Spleen (tissue), 11 donors: ENCODE data around the gene LCE1E. TPM values are rescaled to one million over a fixed set of nuclear protein-coding genes. Genes with fewer than 3 reads are reported as not detected.

ENCODE experiments used
- DNase-seq: peaks from one replicate; pipeline ENCODE4 v3.0.0-alpha.2; 2020
- H3K27ac ChIP-seq, 8 donors: fragments of 200-600 bp; sonication (generic) in 7 of 8; 1 replicate in 4 of 8; 2 replicates in 4 of 8; pipeline versions ENCODE4 v1.5.0 to v1.8.0; 2016 to 2021; ENCODE audit warnings: inconsistent platforms in 4 of 8, mild to moderate bottlenecking in 4 of 8, moderate library complexity in 1 of 8
- H3K27me3 ChIP-seq, 7 donors: fragments of 200-600 bp; sonication (generic) in 6 of 7; replicated peaks in 1 of 7; 1 replicate in 4 of 7; 2 replicates in 3 of 7; pipeline versions ENCODE4 v1.5.0 to v1.8.0; 2016 to 2021; ENCODE audit warnings: inconsistent platforms in 3 of 7, mild to moderate bottlenecking in 1 of 7
- H3K36me3 ChIP-seq, 6 donors: fragments of 200-600 bp; sonication (generic) in 5 of 6; 1 replicate in 4 of 6; 2 replicates in 2 of 6; pipeline versions ENCODE4 v1.5.0 to v1.8.0; 2016 to 2021; ENCODE audit warnings: inconsistent platforms in 2 of 6
- H3K4me1 ChIP-seq, 6 donors: fragments of 200-600 bp; sonication (generic) in 5 of 6; 1 replicate in 3 of 6; 2 replicates in 3 of 6; pipeline versions ENCODE4 v1.5.0 to v1.8.0; 2016 to 2021; ENCODE audit warnings: inconsistent platforms in 3 of 6
- H3K4me3 ChIP-seq, 8 donors: fragments of 200-600 bp; sonication (generic) in 7 of 8; 1 replicate in 4 of 8; 2 replicates in 4 of 8; pipeline versions ENCODE4 v1.5.0 to v1.8.0; 2016 to 2021; ENCODE audit warnings: inconsistent platforms in 4 of 8, mild to moderate bottlenecking in 4 of 8, moderate library complexity in 2 of 8
- H3K9me3 ChIP-seq, 8 donors: fragments of 200-600 bp; sonication (generic) in 7 of 8; 1 replicate in 4 of 8; 2 replicates in 4 of 8; pipeline versions ENCODE4 v1.5.0 to v1.8.0; 2016 to 2021; ENCODE audit warnings: inconsistent platforms in 4 of 8
- CTCF ChIP-seq, 11 experiments: fragments of 200-600 bp in 7 of 11; fragments of 450-650 bp in 4 of 11; sonication (generic) in 4 of 11; IDR thresholded peaks in 8 of 11; conservative IDR thresholded peaks in 3 of 11; 1 replicate in 7 of 11; 2 replicates in 4 of 11; pipeline versions ENCODE4 v1.4.0 to v1.8.0; 2016 to 2021; ENCODE audit warnings: antibody characterized with exemption in 11 of 11, inconsistent platforms in 4 of 11, mild to moderate bottlenecking in 1 of 11
- POLR2A ChIP-seq, 3 donors: fragments of 450-650 bp; IDR thresholded peaks; one replicate each; pipeline ENCODE4 v1.5.1; 2017; ENCODE audit warnings: antibody characterized with exemption in 3 of 3, mild to moderate bottlenecking in 1 of 3
- POLR2AphosphoS5 ChIP-seq, 3 donors: sonication (generic); formaldehyde crosslinking; IDR thresholded peaks; one replicate each; pipeline ENCODE4 v1.5.1; 2017; ENCODE audit warnings: antibody characterized with exemption in 3 of 3
- WGBS, 5 donors: extraction: QIAGEN DNeasy Blood & Tissue Kit in 3 of 5; methylation state at CpG; one replicate each; pipeline versions ENCODE4 v1.1.5 to v1.1.7; 2013 to 2018; 5-methylcytosine and 5-hydroxymethylcytosine counted together
- intact Hi-C: fragments of 100-400 bp; cut with DNase I; formaldehyde crosslinking; loops from one replicate; pipeline ENCODE4 v1.15.0; 2023; ENCODE audit warnings: low total_unique reads
- polyA plus RNA-seq, 3 donors: library from polyadenylated mRNA; stranded (reverse); fragments of 200-250 nt; gene quantifications; one replicate each; pipeline ENCODE4 v1.2.1, GENCODE V29; 2013
- total RNA-seq, 7 donors: library from RNA; depleted of rRNA in 3 of 7; stranded (reverse); fragments of >200 nt in 3 of 7; fragmentation: NEBNext Ultra II Directional in 4 of 7; extraction: Animal tissue kit (Norgen Biotek cat#: 25700) in 4 of 7; gene quantifications; one replicate each; pipeline versions ENCODE4 v1.1.0 to v1.2.1, GENCODE V29; 2016 to 2021
- donor health status: healthy with polysubstance abuse.
- donor health status: DM: no; HTN: no; CAD: no; lungs with moderate emphysema.
- donor health status: DM: no; HTN: no; CAD: no.
- donor health status: Bipolar disorder and iron deficiency.
- donor health status: healthy.
- donor health status: DM: no; HTN: no; CAD: no.
- donor health status: DM: yes; HTN: yes; CAD: no.

The LCE1E gene
- total and polyA plus RNA-seq, 10 donors = not detected

- Histone ChIP-seq H3K27ac (no peak overlapping the region), H3K4me1 (no peaks in the 10 kb centered on the region), H3K27me3 (peaks cover 0 to 5% (median 0%) of the 10 kb centered on the region in 7 donors), H3K4me3 (no peak overlapping the region), H3K9me3 (peaks cover 0 to 3% (median 0%) of the 10 kb centered on the region in 8 donors), H3K36me3 (no peaks in the 10 kb centered on the region)
- intact Hi-C loops = no loop called here
- 82 to 89% (median 84%) methylated on average over 6 of the region's 6 CpGs for WGBS, 5 donors
- TF ChIP-seq POLR2A (IDR thresholded peaks at IDR 0.05) = no peak
- no peak for TF ChIP-seq POLR2AphosphoS5 (IDR thresholded peaks at IDR 0.05)
- TF ChIP-seq CTCF (IDR thresholded peaks at IDR 0.05 in 8 of 11, conservative IDR thresholded peaks at IDR 0.05 in 3 of 11) = no peak
- DNase-seq = no peak
These were observed 31.3 kb downstream of the LCE1E start for GRCh38 chr1:152817309-152817708.

GRCh38 chr1:152823294-152823693 lies 37.2 kb downstream of the LCE1E start:
- no peak for DNase-seq
- H3K9me3 ChIP-seq = no peaks in the 10 kb centered on the region
- 37 to 49% (median 40%) methylated on average over 5 of the region's 5 CpGs for WGBS, 5 donors

GRCh38 chr1:152824964-152825363 lies 38.9 kb downstream of the LCE1E start:
- intact Hi-C loops = no loop called here
- H3K4me3 ChIP-seq = no peak overlapping the region

More at GRCh38 chr1:152823294-152823693, 37.2 kb downstream of the LCE1E start:
- Histone ChIP-seq H3K27ac (no peak overlapping the region), H3K36me3 (no peaks in the 10 kb centered on the region), H3K4me1 (no peaks in the 10 kb centered on the region), H3K27me3 (peaks cover 0 to 41% (median 0%) of the 10 kb centered on the region in 7 donors), H3K4me3 (no peak overlapping the region)
- intact Hi-C loops = no loop called here
- no peak for TF ChIP-seq POLR2A (IDR thresholded peaks at IDR 0.05)
- TF ChIP-seq POLR2AphosphoS5 (IDR thresholded peaks at IDR 0.05) = no peak
- no peak for TF ChIP-seq CTCF (IDR thresholded peaks at IDR 0.05 in 8 of 11, conservative IDR thresholded peaks at IDR 0.05 in 3 of 11)

GRCh38 chr1:152827173-152827572 lies 41.1 kb downstream of the LCE1E start, which contains the start of gene LCE1A:
TSS of gene LCE1A (plus strand) at chr1:152827473. CDS start at chr1:152827473, 0 bp downstream.
- WGBS, 5 donors = 65 to 95% (median 73%) methylated on average over 2 of the region's 2 CpGs
- TF ChIP-seq CTCF (IDR thresholded peaks at IDR 0.05 in 8 of 11, conservative IDR thresholded peaks at IDR 0.05 in 3 of 11) (no peak), POLR2AphosphoS5 (IDR thresholded peaks at IDR 0.05) (no peak), POLR2A (IDR thresholded peaks at IDR 0.05) (no peak)
- Histone ChIP-seq H3K27ac (no peak within 1 kb of the TSS), H3K36me3 (no peaks in the 10 kb centered on the region), H3K4me1 (no peaks in the 10 kb centered on the region), H3K4me3 (no peak within 1 kb of the TSS), H3K27me3 (peaks cover 0 to 60% (median 0%) of the 10 kb centered on the region in 7 donors), H3K9me3 (peaks cover 0 to 9% (median 0%) of the 10 kb centered on the region in 8 donors)
- intact Hi-C loops = no loop called here
- no peak for DNase-seq

More at GRCh38 chr1:152824964-152825363, 38.9 kb downstream of the LCE1E start:
- Histone ChIP-seq H3K9me3 (peaks cover 0 to 2% (median 0%) of the 10 kb centered on the region in 8 donors), H3K4me1 (no peaks in the 10 kb centered on the region), H3K36me3 (no peaks in the 10 kb centered on the region), H3K27ac (no peak overlapping the region), H3K27me3 (peaks cover 0 to 46% (median 0%) of the 10 kb centered on the region in 7 donors)
- TF ChIP-seq POLR2AphosphoS5 (IDR thresholded peaks at IDR 0.05) = no peak
- no peak for TF ChIP-seq CTCF (IDR thresholded peaks at IDR 0.05 in 8 of 11, conservative IDR thresholded peaks at IDR 0.05 in 3 of 11)
- no peak for TF ChIP-seq POLR2A (IDR thresholded peaks at IDR 0.05)
- no peak for DNase-seq
